Esophagus squamous epithelium (tissue), 5 donors: ENCODE measurements around the gene ENOX2. TPM values are rescaled to one million over a fixed set of nuclear protein-coding genes. Genes with fewer than 3 reads are reported as not detected.

Experiments used
- DNase-seq: peaks from one replicate; lab custom pipeline; 2025; lab: John Stamatoyannopoulos, UW
- H3K27ac ChIP-seq, 4 donors: fragments of 200-600 bp; sonication (generic); one replicate each; pipeline ENCODE4 v1.5.1; 2016 to 2019; ENCODE audit warnings: mild to moderate bottlenecking in 1 of 4
- H3K27me3 ChIP-seq, 4 donors: fragments of 200-600 bp; sonication (generic); 1 replicate in 3 of 4; 2 replicates in 1 of 4; pipeline versions ENCODE4 v1.5.1 to v1.6.0; 2017 to 2021; ENCODE audit warnings: antibody characterized with exemption in 1 of 4
- H3K36me3 ChIP-seq, 3 donors: fragments of 200-600 bp; sonication (generic); one replicate each; pipeline ENCODE4 v1.5.1; 2016 to 2019
- H3K4me1 ChIP-seq, 3 donors: fragments of 200-600 bp; sonication (generic); one replicate each; pipeline ENCODE4 v1.5.1; 2017 to 2019
- H3K4me3 ChIP-seq, 4 donors: fragments of 200-600 bp; sonication (generic); 1 replicate in 3 of 4; 2 replicates in 1 of 4; pipeline ENCODE4 v1.5.1; 2016 to 2019; ENCODE audit warnings: mild to moderate bottlenecking in 2 of 4, moderate library complexity in 1 of 4
- H3K9me3 ChIP-seq, 3 donors: fragments of 200-600 bp; sonication (generic); one replicate each; pipeline ENCODE4 v1.5.1; 2016 to 2019
- POLR2A ChIP-seq, 4 donors: fragments of 450-650 bp; IDR thresholded peaks; one replicate each; pipeline ENCODE4 v1.6.1; 2017; ENCODE audit warnings: antibody characterized with exemption in 4 of 4, mild to moderate bottlenecking in 4 of 4, moderate library complexity in 3 of 4
- WGBS, 2 donors: methylation state at CpG; one replicate each; pipeline ENCODE4 v1.1.5; 2018; 5-methylcytosine and 5-hydroxymethylcytosine counted together
- intact Hi-C: fragments of 100-400 bp; cut with DNase I; formaldehyde crosslinking; loops from one replicate; pipeline ENCODE4 v1.15.0; 2022
- total RNA-seq, 4 donors: library from RNA; depleted of rRNA; stranded (reverse); fragments of >200 nt; gene quantifications; one replicate each; pipeline ENCODE4 v1.1.0, GENCODE V29; 2016
- TF ChIP-seq, protein P1 (sequence below), 6 experiments: fragments of 450-650 bp in 4 of 6; fragments of 200-600 bp in 2 of 6; sonication (generic) in 2 of 6; IDR thresholded peaks; one replicate each; pipeline ENCODE4 v1.5.1; 2016 to 2019; ENCODE audit warnings: antibody characterized with exemption in 6 of 6, mild to moderate bottlenecking in 4 of 6, moderate library complexity in 4 of 6
- donor health status: DM: yes; HTN: yes; CAD: no.

ENOX2 gene
- total RNA-seq, 4 donors from 2014 or later = 5.4 to 13.7 (median 11.4) TPM

DNA sequence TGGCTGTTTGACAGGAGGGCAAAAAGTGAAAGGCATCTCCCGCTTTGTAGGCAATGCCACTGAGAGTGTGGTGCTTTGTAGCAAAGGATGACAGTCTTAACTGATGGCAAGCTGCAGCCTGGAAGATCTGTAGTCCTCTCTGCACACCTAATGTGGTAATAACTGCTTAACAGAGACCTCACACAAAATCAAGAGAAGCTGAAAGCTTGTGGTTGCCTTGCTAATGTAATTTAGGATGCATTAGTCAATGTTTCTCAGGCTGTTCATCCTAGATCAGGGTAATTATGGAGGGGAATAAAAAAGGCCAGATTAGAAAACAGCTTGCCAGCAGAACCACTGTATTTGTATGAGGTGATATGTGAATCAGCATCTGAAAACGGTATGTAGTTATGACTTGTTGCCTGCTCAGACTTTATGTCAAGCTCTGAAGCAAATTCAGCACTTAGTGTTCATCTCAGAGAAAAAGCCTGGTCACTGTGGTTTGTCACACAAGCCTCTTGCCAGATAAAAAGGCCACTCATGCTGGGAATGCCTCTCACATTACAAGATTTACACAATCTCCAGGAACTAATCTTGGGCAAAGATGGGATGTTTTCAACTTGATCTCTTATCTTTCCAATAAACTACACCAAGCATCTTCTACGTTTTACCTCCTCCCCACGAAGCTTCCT lies 130.8 kb downstream of the ENOX2 start:
- H3K4me1 ChIP-seq = no peaks in the 10 kb centered on the region
- DNase-seq = no peak
- no peak overlapping the region for H3K27ac ChIP-seq
- H3K9me3 ChIP-seq = no peaks in the 10 kb centered on the region
- no peak overlapping the region for H3K4me3 ChIP-seq
- H3K36me3 ChIP-seq = no peaks in the 10 kb centered on the region
- intact Hi-C loops = no loop called here
- peaks cover 0 to 3% (median 0%) of the 10 kb centered on the region in 4 donors for H3K27me3 ChIP-seq
- no peak for TF ChIP-seq POLR2A (IDR thresholded peaks at IDR 0.05)
- TF ChIP-seq, protein P1, sequence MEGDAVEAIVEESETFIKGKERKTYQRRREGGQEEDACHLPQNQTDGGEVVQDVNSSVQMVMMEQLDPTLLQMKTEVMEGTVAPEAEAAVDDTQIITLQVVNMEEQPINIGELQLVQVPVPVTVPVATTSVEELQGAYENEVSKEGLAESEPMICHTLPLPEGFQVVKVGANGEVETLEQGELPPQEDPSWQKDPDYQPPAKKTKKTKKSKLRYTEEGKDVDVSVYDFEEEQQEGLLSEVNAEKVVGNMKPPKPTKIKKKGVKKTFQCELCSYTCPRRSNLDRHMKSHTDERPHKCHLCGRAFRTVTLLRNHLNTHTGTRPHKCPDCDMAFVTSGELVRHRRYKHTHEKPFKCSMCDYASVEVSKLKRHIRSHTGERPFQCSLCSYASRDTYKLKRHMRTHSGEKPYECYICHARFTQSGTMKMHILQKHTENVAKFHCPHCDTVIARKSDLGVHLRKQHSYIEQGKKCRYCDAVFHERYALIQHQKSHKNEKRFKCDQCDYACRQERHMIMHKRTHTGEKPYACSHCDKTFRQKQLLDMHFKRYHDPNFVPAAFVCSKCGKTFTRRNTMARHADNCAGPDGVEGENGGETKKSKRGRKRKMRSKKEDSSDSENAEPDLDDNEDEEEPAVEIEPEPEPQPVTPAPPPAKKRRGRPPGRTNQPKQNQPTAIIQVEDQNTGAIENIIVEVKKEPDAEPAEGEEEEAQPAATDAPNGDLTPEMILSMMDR (IDR thresholded peaks at IDR 0.05) = no peak
- 60 to 63% methylated on average over 4 of the region's 4 CpGs for WGBS, 2 donors

- DNase-seq = no peak
- Histone ChIP-seq H3K36me3 (no peaks in the 10 kb centered on the region), H3K4me1 (no peaks in the 10 kb centered on the region), H3K9me3 (no peaks in the 10 kb centered on the region), H3K27ac (no peak overlapping the region), H3K27me3 (peaks cover 0 to 4% (median 0%) of the 10 kb centered on the region in 4 donors), H3K4me3 (no peak overlapping the region)
- intact Hi-C loops = no loop called here
- 64% methylated on average over 1 of the region's 1 CpG; no CpG with 5 or more reads in 1 of the 2 donors for WGBS, 2 donors
- no peak for TF ChIP-seq POLR2A (IDR thresholded peaks at IDR 0.05)
- TF ChIP-seq, protein P1 (IDR thresholded peaks at IDR 0.05) = no peak
Observed at GRCh38 chrX:130771648-130772047, 131.4 kb downstream of the ENOX2 start.

- Histone ChIP-seq H3K9me3 (no peaks in the 10 kb centered on the region), H3K4me1 (no peaks in the 10 kb centered on the region), H3K4me3 (no peak overlapping the region), H3K27me3 (peaks cover 0 to 4% (median 0%) of the 10 kb centered on the region in 4 donors), H3K36me3 (no peaks in the 10 kb centered on the region), H3K27ac (no peak overlapping the region)
- DNase-seq = no peak
- 52 to 57% methylated on average over 2 of the region's 2 CpGs for WGBS, 2 donors
- TF ChIP-seq, protein P1 (IDR thresholded peaks at IDR 0.05) = no peak
- no peak for TF ChIP-seq POLR2A (IDR thresholded peaks at IDR 0.05)
- intact Hi-C loops = no loop called here
Observed at GRCh38 chrX:130771230-130771629, 131.8 kb downstream of the ENOX2 start.

DNA sequence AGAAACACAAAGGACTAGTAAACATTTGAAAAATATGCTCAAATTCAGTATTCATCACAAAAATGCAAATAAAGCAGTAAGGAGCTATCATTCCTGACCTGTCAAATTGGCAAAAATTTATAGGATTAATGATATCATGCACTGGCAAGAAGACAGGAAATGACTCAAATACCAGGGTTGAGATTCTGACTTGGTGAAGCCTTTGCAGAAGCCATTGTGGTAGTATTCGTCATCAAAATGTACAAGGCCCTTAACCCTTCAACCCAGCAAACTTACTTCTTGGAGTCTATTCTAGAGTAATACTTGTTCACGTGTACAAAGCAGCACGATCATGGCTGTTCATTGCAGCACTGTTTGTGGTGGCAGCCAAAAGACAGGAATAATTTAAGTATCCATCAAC lies 132.4 kb downstream of the ENOX2 start:
- no peak overlapping the region for H3K4me3 ChIP-seq
- H3K9me3 ChIP-seq = no peaks in the 10 kb centered on the region
- H3K27me3 ChIP-seq = peaks cover 0 to 4% (median 0%) of the 10 kb centered on the region in 4 donors
- H3K4me1 ChIP-seq = no peaks in the 10 kb centered on the region
- no peaks in the 10 kb centered on the region for H3K36me3 ChIP-seq
- H3K27ac ChIP-seq = no peak overlapping the region
- TF ChIP-seq POLR2A (IDR thresholded peaks at IDR 0.05) = no peak
- TF ChIP-seq, protein P1 (IDR thresholded peaks at IDR 0.05) = no peak
- intact Hi-C loops = no loop called here
- WGBS, 2 donors = 14 to 30% methylated on average over 1 to 3 of the region's 3 CpGs
- no peak for DNase-seq

- no peaks in the 10 kb centered on the region for H3K9me3 ChIP-seq
- DNase-seq = no peak
- TF ChIP-seq, protein P1 (IDR thresholded peaks at IDR 0.05) = no peak
- TF ChIP-seq POLR2A (IDR thresholded peaks at IDR 0.05) = no peak
- H3K4me3 ChIP-seq = no peak overlapping the region
- H3K27me3 ChIP-seq = peaks cover 0 to 4% (median 0%) of the 10 kb centered on the region in 4 donors
- H3K36me3 ChIP-seq = no peaks in the 10 kb centered on the region
- no peaks in the 10 kb centered on the region for H3K4me1 ChIP-seq
- H3K27ac ChIP-seq = no peak overlapping the region
- intact Hi-C loops = no loop called here
- WGBS, 2 donors = 54 to 65% methylated on average over 4 of the region's 4 CpGs
Observed at GRCh38 chrX:130769835-130770234, 133.2 kb downstream of the ENOX2 start.
